ENCODE results near the gene SPHK2. TPM values are rescaled to one million over a fixed set of nuclear protein-coding genes. Genes with fewer than 3 reads are reported as not detected.

SPHK2 gene
- polyA plus RNA-seq, 3 donors: 8.5 to 9.4 (median 9.1) TPM

DNA sequence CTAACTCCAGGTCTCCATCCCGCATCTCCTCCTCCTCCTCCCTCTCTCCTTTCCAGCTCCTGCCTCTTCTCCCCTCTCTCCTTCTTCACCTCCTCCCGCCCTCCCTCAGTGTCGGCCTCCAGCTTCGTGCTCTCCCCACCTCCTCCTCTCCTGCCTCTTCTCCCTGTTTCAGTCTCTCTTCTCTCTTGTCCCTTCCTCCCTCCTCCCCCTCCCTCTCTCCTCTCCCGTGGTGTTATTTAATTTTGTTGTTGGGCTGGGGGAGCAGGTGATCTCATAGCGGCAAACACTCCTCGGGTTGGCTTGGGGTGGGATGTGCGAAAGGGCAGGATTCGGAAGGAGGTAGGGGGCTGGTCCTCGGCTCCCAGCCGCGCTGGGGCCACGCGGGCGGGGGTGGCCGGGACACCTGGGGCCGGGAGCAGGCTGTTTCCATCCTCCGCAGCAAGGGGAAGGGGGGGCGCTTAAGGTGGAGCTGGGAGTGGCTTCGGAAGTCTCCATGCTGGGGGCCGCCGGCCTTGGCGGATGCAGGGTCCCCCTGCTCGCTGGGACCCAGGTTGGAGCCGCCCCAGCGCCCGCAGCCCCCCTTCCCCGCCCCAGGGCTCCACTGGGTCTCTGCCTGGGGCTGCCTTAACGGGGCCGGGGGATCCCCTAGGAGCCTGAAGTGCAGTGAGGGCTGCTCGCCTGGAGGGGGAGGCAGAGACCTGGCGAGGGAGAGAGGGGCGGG is 26.9 kb downstream of the SPHK2 start, which contains the start of gene CA11:
CA11 (minus strand) TSS at position 187 of the 721 bp plus-strand sequence. CDS start 555 bp downstream, outside the sequence.
- WGBS (ENCODE audit: insufficient coverage): under 1% methylated on average over 21 of the region's 33 CpGs

DNA sequence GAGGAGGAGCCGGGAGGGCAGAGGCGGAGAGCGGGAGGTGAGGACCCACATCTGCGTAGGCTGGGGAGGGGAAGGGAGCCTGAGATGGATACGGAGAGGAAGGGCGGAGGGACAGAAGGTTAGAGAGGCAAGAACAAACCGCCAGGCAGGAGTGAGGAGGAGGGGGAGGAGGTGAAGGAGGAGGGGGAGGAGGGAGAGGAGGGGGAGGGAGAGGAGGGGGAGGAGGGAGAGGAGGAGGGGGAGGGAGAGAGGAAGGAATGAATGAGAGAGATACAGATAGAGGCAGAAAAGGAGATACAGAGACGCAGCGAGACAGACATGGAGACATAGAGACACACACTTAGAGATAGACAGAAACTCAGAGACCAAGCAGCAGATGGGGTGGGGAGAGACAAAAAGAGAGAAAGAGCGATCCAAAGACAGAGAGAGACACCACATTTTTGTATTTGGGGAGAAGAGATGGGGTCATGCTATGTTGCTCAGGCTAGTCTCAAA is 27.5 kb downstream of the SPHK2 start:
- Histone ChIP-seq H3K4me3 (replicated peaks in 1 of 3; ENCODE audit: low read depth in 2 of 3, low read length in 3 of 3) (peak overlapping the region in 2 of 3 experiments; percentile 37 to 75), H3K4me1 (ENCODE audit: control insufficient read depth in 1 of 2, insufficient read depth in 2 of 2, low read length in 2 of 2) (peaks cover 30 to 44% of the 10 kb centered on the region in 2 donors)
- no peak for DNase-seq

More for the DNA sequence above, 26.9 kb downstream of the SPHK2 start, which contains the start of gene CA11:
- Histone ChIP-seq H3K27ac (ENCODE audit: low read depth in 1 of 2, low read length in 2 of 2) (no peak within 1 kb of the TSS), H3K79me2 (ENCODE audit: insufficient read depth, low read length) (no peaks in the 10 kb centered on the region), H3K36me3 (replicated peaks in 1 of 2; ENCODE audit: control insufficient read depth in 1 of 2, insufficient read depth in 2 of 2, low read length in 2 of 2) (no peaks in the 10 kb centered on the region), H3K4me1 (ENCODE audit: control insufficient read depth in 1 of 2, insufficient read depth in 2 of 2, low read length in 2 of 2) (peaks cover 30 to 44% of the 10 kb centered on the region in 2 donors), H3K4me2 (replicated peaks; ENCODE audit: extremely low read depth, low read length, poor library complexity, severe bottlenecking) (peak within 1 kb of the TSS; percentile 91), H3K9me3 (replicated peaks in 1 of 2; ENCODE audit: control insufficient read depth in 1 of 2, insufficient read depth in 1 of 2, low read length in 2 of 2) (no peaks in the 10 kb centered on the region), H2AFZ (ENCODE audit: insufficient read depth, low read depth, low read length, poor library complexity, severe bottlenecking) (peak within 1 kb of the TSS; percentile 83), H3K4me3 (replicated peaks in 1 of 3; ENCODE audit: low read depth in 2 of 3, low read length in 3 of 3) (peak within 1 kb of the TSS; percentile 33 to 75 (median 37)), H3K9ac (ENCODE audit: insufficient read depth, low read length, poor library complexity, severe bottlenecking) (peak within 1 kb of the TSS; percentile 33), H4K20me1 (ENCODE audit: insufficient read depth, low read length) (no peaks in the 10 kb centered on the region), H3K27me3 (ENCODE audit: control insufficient read depth in 2 of 2, insufficient read depth in 2 of 2, low read length in 2 of 2) (peaks cover 0 to 10% of the 10 kb centered on the region in 2 donors)
- peak; percentile 73 to 83 (median 83) for DNase-seq
- peak within 1 kb of the TSS; percentile 76 to 94 for H3K4me3 Mint-ChIP-seq
- peaks cover 0 to 6% of the 10 kb centered on the region in 2 donors for H3K36me3 Mint-ChIP-seq
- H3K27me3 Mint-ChIP-seq (ENCODE audit: low read depth in 3 of 3): peaks cover 11 to 28% (median 25%) of the 10 kb centered on the region in 3 donors
- TF ChIP-seq, protein P1, sequence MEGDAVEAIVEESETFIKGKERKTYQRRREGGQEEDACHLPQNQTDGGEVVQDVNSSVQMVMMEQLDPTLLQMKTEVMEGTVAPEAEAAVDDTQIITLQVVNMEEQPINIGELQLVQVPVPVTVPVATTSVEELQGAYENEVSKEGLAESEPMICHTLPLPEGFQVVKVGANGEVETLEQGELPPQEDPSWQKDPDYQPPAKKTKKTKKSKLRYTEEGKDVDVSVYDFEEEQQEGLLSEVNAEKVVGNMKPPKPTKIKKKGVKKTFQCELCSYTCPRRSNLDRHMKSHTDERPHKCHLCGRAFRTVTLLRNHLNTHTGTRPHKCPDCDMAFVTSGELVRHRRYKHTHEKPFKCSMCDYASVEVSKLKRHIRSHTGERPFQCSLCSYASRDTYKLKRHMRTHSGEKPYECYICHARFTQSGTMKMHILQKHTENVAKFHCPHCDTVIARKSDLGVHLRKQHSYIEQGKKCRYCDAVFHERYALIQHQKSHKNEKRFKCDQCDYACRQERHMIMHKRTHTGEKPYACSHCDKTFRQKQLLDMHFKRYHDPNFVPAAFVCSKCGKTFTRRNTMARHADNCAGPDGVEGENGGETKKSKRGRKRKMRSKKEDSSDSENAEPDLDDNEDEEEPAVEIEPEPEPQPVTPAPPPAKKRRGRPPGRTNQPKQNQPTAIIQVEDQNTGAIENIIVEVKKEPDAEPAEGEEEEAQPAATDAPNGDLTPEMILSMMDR (IDR thresholded peaks at IDR 0.05): peak; percentile 88
- peaks cover 0 to 3% (median 0%) of the 10 kb centered on the region in 7 donors for H3K9me3 Mint-ChIP-seq
- peaks cover 44% of the 10 kb centered on the region for H3K4me1 Mint-ChIP-seq
- peak within 1 kb of the TSS; percentile 15 to 80 (median 66) for H3K27ac Mint-ChIP-seq
- intact Hi-C loops (cut with micrococcal nuclease): loop anchor here (1.0 to 10.0 kb wide), 6 partner anchors 29 to 191 kb away; partner anchors contain the start of genes HSD17B14 (in 2 of the 2) and MAMSTR (in 1 of the 2)

More for the DNA sequence above, 27.5 kb downstream of the SPHK2 start:
- Histone ChIP-seq H3K27me3 (ENCODE audit: control insufficient read depth in 2 of 2, insufficient read depth in 2 of 2, low read length in 2 of 2) (peaks cover 0 to 10% of the 10 kb centered on the region in 2 donors), H3K36me3 (replicated peaks in 1 of 2; ENCODE audit: control insufficient read depth in 1 of 2, insufficient read depth in 2 of 2, low read length in 2 of 2) (no peaks in the 10 kb centered on the region), H3K79me2 (ENCODE audit: insufficient read depth, low read length) (no peaks in the 10 kb centered on the region), H3K27ac (ENCODE audit: low read depth in 1 of 2, low read length in 2 of 2) (no peak overlapping the region), H4K20me1 (ENCODE audit: insufficient read depth, low read length) (no peaks in the 10 kb centered on the region), H3K4me2 (replicated peaks; ENCODE audit: extremely low read depth, low read length, poor library complexity, severe bottlenecking) (peak overlapping the region; percentile 91), H2AFZ (ENCODE audit: insufficient read depth, low read depth, low read length, poor library complexity, severe bottlenecking) (peak overlapping the region; percentile 83), H3K9ac (ENCODE audit: insufficient read depth, low read length, poor library complexity, severe bottlenecking) (no peak overlapping the region), H3K9me3 (replicated peaks in 1 of 2; ENCODE audit: control insufficient read depth in 1 of 2, insufficient read depth in 1 of 2, low read length in 2 of 2) (no peaks in the 10 kb centered on the region)
- H3K27ac Mint-ChIP-seq: peak overlapping the region in 3 of 7 donors; percentile 51 to 55 (median 52)
- H3K27me3 Mint-ChIP-seq (ENCODE audit: low read depth in 3 of 3): peaks cover 11 to 28% (median 25%) of the 10 kb centered on the region in 3 donors
- intact Hi-C loops (cut with micrococcal nuclease): loop anchor here (1.0 to 10.0 kb wide), 6 partner anchors 29 to 191 kb away; partner anchors contain the start of genes HSD17B14 (in 2 of the 2) and MAMSTR (in 1 of the 2)
- WGBS (ENCODE audit: insufficient coverage): 0% methylated on average over 5 of the region's 10 CpGs
- H3K4me1 Mint-ChIP-seq: peaks cover 43% of the 10 kb centered on the region
- peaks cover 0 to 3% (median 0%) of the 10 kb centered on the region in 7 donors for H3K9me3 Mint-ChIP-seq
- TF ChIP-seq, protein P1 (IDR thresholded peaks at IDR 0.05): no peak
- peaks cover 0 to 3% of the 10 kb centered on the region in 2 donors for H3K36me3 Mint-ChIP-seq
- peak overlapping the region in 1 of 2 donors; percentile 3 for H3K4me3 Mint-ChIP-seq
